K562 (cell line): ENCODE measurements around the gene C4BPB. TPM values are rescaled to one million over a fixed set of nuclear protein-coding genes. Genes with fewer than 3 reads are reported as not detected.
A peak's percentile ranks its signal among the peaks of the same experiment; 100 is the strongest.

ENCODE experiments used
- AFF1 ChIP-seq, 2 experiments: fragments of 450-650 bp; IDR thresholded peaks; 2 replicates each; pipeline ENCODE4 v1.6.1; 2018; ENCODE audit warnings: mild to moderate bottlenecking in 2 of 2, low read depth in 1 of 2; ENCODE audit not compliant: partially characterized antibody in 2 of 2
- CBX3 ChIP-seq, 2 experiments: IDR thresholded peaks; 1 replicate in 1 of 2; 2 replicates in 1 of 2; pipeline ENCODE4 v1.6.1; 2012; ENCODE audit warnings: inconsistent platforms in 2 of 2, low read length in 2 of 2, borderline replicate concordance in 1 of 2, control low read depth in 1 of 2
- CSDE1 ChIP-seq, 2 experiments: fragments of 450-650 bp; IDR thresholded peaks; 2 replicates each; pipeline ENCODE4 v1.6.1; 2016; ENCODE audit warnings: mild to moderate bottlenecking in 1 of 2
- CXXC5 ChIP-seq: fragments of 250-450 bp; sonication (Bioruptor Pico); IDR thresholded peaks from 2 replicates; pipeline ENCODE4 v1.8.0; 2022; ENCODE audit warnings: inconsistent platforms, mild to moderate bottlenecking, moderate library complexity
- DPF2 ChIP-seq: fragments of 450-650 bp; IDR thresholded peaks from 2 replicates; pipeline ENCODE4 v1.6.1; 2016
- ELF1 ChIP-seq: fragments of 200-800 bp; sonication (Bioruptor generic); IDR thresholded peaks from 2 replicates; pipeline ENCODE4 v1.6.1; 2016; ENCODE audit warnings: missing genetic modification characterization, missing compliant biosample characterization
- ELK3 ChIP-seq: fragments of 450-650 bp; formaldehyde crosslinking; IDR thresholded peaks from 2 replicates; pipeline ENCODE4 v1.4.0; 2020; ENCODE audit warnings: mild to moderate bottlenecking
- FOXA3 ChIP-seq, 2 experiments: fragments of 450-650 bp in 1 of 2; sonication (generic) in 1 of 2; formaldehyde crosslinking; IDR thresholded peaks in 1 of 2; conservative IDR thresholded peaks in 1 of 2; 2 replicates each; pipeline versions ENCODE4 v1.4.0 to v1.8.0; 2020 to 2022; ENCODE audit warnings: mild to moderate bottlenecking in 2 of 2, missing genetic modification reagents in 1 of 2
- GABPA ChIP-seq: fragments of 200-800 bp; sonication (Bioruptor generic); conservative IDR thresholded peaks from 2 replicates; pipeline ENCODE4 v1.6.1; 2016; ENCODE audit warnings: low read depth, missing genetic modification characterization, missing compliant biosample characterization
- GATAD2B ChIP-seq: fragments of 450-650 bp; IDR thresholded peaks from 2 replicates; pipeline ENCODE4 v1.6.1; 2017; ENCODE audit warnings: mild to moderate bottlenecking, borderline replicate concordance
- KAT8 ChIP-seq: fragments of 450-650 bp; IDR thresholded peaks from 2 replicates; pipeline ENCODE4 v1.6.1; 2016; ENCODE audit warnings: low read depth, mild to moderate bottlenecking
- KLF10 ChIP-seq: fragments of 250-450 bp; sonication (Bioruptor Pico); IDR thresholded peaks from 2 replicates; pipeline ENCODE4 v1.6.1; 2021; ENCODE audit warnings: matching md5 sums
- NBN ChIP-seq: fragments of 450-650 bp; IDR thresholded peaks from 2 replicates; pipeline ENCODE4 v1.6.1; 2016; ENCODE audit warnings: low read depth, mild to moderate bottlenecking
- NFATC3 ChIP-seq: fragments of 450-650 bp; IDR thresholded peaks from 2 replicates; pipeline ENCODE4 v1.6.1; 2017; ENCODE audit warnings: mild to moderate bottlenecking
- PYGO2 ChIP-seq: fragments of 450-650 bp; IDR thresholded peaks from 2 replicates; pipeline ENCODE4 v1.6.1; 2016; ENCODE audit warnings: mild to moderate bottlenecking, missing genetic modification characterization, moderate library complexity, missing compliant biosample characterization
- RAD21 ChIP-seq, 2 experiments: fragments of 250-450 bp in 1 of 2; fragments of 450-650 bp in 1 of 2; sonication (Bioruptor Pico) in 1 of 2; formaldehyde crosslinking in 1 of 2; IDR thresholded peaks in 1 of 2; conservative IDR thresholded peaks in 1 of 2; 2 replicates each; pipeline versions ENCODE4 v1.4.0 to v1.8.0; 2020 to 2022; ENCODE audit warnings: mild to moderate bottlenecking in 2 of 2, moderate library complexity in 1 of 2
- SMARCC2 ChIP-seq: fragments of 450-650 bp; IDR thresholded peaks from 2 replicates; pipeline ENCODE4 v1.6.1; 2017; ENCODE audit warnings: antibody characterized with exemption, moderate library complexity, mild to moderate bottlenecking, low read depth
- SOX6 ChIP-seq: fragments of 450-650 bp; IDR thresholded peaks from 2 replicates; pipeline ENCODE4 v1.6.1; 2014; ENCODE audit warnings: mild to moderate bottlenecking
- UBTF ChIP-seq, 2 experiments: IDR thresholded peaks; 2 replicates each; pipeline ENCODE4 v1.6.1; 2012; ENCODE audit warnings: improper control_type of control experiment in 2 of 2, low read depth in 2 of 2, low read length in 2 of 2, borderline replicate concordance in 1 of 2
- ZNF23 ChIP-seq: fragments of 250-450 bp; sonication (Bioruptor Pico); IDR thresholded peaks from 2 replicates; pipeline ENCODE4 v1.4.0; 2020; ENCODE audit warnings: mild to moderate bottlenecking
- polyA plus RNA-seq, 8 experiments: library from polyadenylated mRNA; depleted of rRNA in 4 of 8; stranded (reverse) in 5 of 8; unstranded in 3 of 8; fragments of >200 nt; fragmentation: Nextera tagmentation in 2 of 8; fragmentation: Illumina TruSeq in 1 of 8; extraction: Ambion mirVana in 2 of 8; extraction: Trizol in 1 of 8; gene quantifications; 2 replicates each; pipeline versions ENCODE4 v1.2.1 to v1.2.3, GENCODE V29; 2011 to 2014; ENCODE audit warnings: inconsistent platforms in 1 of 8, missing spikeins in 1 of 8
- total RNA-seq, 7 experiments: library from RNA; depleted of rRNA in 6 of 7; stranded (reverse); fragments of >200 nt in 6 of 7; fragmentation: Illumina TruSeq in 2 of 7; extraction: Trizol in 2 of 7; gene quantifications; 2 replicates each; pipeline versions ENCODE4 v1.2.1 to v1.2.3, GENCODE V29; 2011 to 2021; ENCODE audit warnings: low replicate concordance in 1 of 7

The C4BPB gene
- total and polyA plus RNA-seq, 9 of the 15 experiments (the other 6 are each of a cell fraction or from before 2014, with no cell fraction given), result not detected

- 0 out of 4 replicates have a peak, but pooled peaks of 1 of the 2 experiments have one; percentile 9 for TF ChIP-seq UBTF (IDR thresholded peaks at IDR 0.05; ENCODE audit: borderline replicate concordance in 1 of 2, low read depth in 2 of 2, low read length in 2 of 2)
- TF ChIP-seq SMARCC2, result peak; percentile 42
- no peak for TF ChIP-seq KLF10 (CRISPR knock-in tag)
- 0 out of 2 replicates have a peak, but pooled peaks have one; percentile 33 for TF ChIP-seq KAT8
- peak; percentile 52; the same call in 1 of the 2 replicates for TF ChIP-seq ELK3 (CRISPR knock-in tag)
- peak; percentile 78 to 79 for TF ChIP-seq RAD21 (CRISPR knock-in tag; conservative IDR thresholded peaks at IDR 0.05 in 1 of 2, IDR thresholded peaks at IDR 0.05 in 1 of 2)
- TF ChIP-seq GATAD2B, result peak; percentile 72
- peak in 1 of 2 experiments; percentile 67 for TF ChIP-seq AFF1 (IDR thresholded peaks at IDR 0.05; ENCODE audit: low read depth in 1 of 2, partially characterized antibody in 2 of 2)
- TF ChIP-seq PYGO2 (tag), result no peak
- TF ChIP-seq FOXA3 (CRISPR knock-in tag; conservative IDR thresholded peaks at IDR 0.05 in 1 of 2, IDR thresholded peaks at IDR 0.05 in 1 of 2), result peak in 1 of 2 experiments; percentile 64; a peak in 2 of 4 replicates
- TF ChIP-seq ELF1, result peak; percentile 42; the same call in 1 of the 2 replicates
- TF ChIP-seq CSDE1 (IDR thresholded peaks at IDR 0.05), result 0 out of 4 replicates have a peak, but pooled peaks of 1 of the 2 experiments have one; percentile 42
- peak; percentile 77; the same call in 1 of the 2 replicates for TF ChIP-seq NBN
- no peak for TF ChIP-seq ZNF23 (CRISPR knock-in tag)
- 0 out of 2 replicates have a peak, but pooled peaks have one; percentile 18 for TF ChIP-seq NFATC3
- TF ChIP-seq SOX6, result 0 out of 2 replicates have a peak, but pooled peaks have one; percentile 7
- peak; percentile 46; the same call in 1 of the 2 replicates for TF ChIP-seq GABPA (tag)
- no peak for TF ChIP-seq CXXC5 (CRISPR knock-in tag)
- peak in 1 of 2 experiments; percentile 59; a peak in 1 of 3 replicates for TF ChIP-seq CBX3 (IDR thresholded peaks at IDR 0.05; ENCODE audit: borderline replicate concordance in 1 of 2, low read length in 2 of 2)
- TF ChIP-seq DPF2, result peak; percentile 65
These were observed 38.7 kb upstream of the C4BPB start (continued) for GRCh38 chr1:207049974-207050391.
